ENCODE measurements around the gene SNAP25.

DNA sequence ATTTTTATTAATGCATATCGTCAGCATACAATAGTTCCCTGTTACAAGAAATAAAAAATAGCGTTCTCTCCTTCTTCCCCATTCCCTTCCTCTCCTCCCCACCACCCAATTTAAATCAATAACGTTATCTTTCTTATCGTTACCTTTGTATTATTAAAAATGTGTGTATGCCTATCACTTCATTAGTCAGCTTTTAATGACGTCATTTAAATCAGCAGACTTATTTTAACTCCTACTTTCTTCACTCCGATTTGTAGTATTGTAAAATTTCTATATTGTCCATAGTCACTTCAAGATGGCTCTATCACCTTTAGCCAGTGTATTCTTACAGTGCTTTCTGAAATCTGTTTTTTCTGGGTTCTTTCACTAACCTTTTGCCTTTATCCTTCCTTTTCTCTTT is 126.3 kb downstream of the SNAP25 start:
- TF ChIP-seq RAD21 (IDR thresholded peaks at IDR 0.05; ENCODE audit: insufficient read depth, low read depth, low read length) (no peak), SRF (IDR thresholded peaks at IDR 0.05; ENCODE audit: low read depth in 2 of 2, low read length in 2 of 2) (no peak), RBBP5 (conservative IDR thresholded peaks at IDR 0.05) (no peak), ETV6 (conservative IDR thresholded peaks at IDR 0.05 in 1 of 2, IDR thresholded peaks at IDR 0.05 in 1 of 2; ENCODE audit: borderline replicate concordance in 1 of 2, low read depth in 1 of 2) (no peak), EP300 (IDR thresholded peaks at IDR 0.05; ENCODE audit: borderline replicate concordance in 1 of 2, control insufficient read depth in 1 of 2, low read depth in 2 of 2, low read length in 2 of 2) (no peak), POLR2AphosphoS5 (IDR thresholded peaks at IDR 0.05; ENCODE audit: low read length) (no peak)
- TF ChIP-seq, protein P1, sequence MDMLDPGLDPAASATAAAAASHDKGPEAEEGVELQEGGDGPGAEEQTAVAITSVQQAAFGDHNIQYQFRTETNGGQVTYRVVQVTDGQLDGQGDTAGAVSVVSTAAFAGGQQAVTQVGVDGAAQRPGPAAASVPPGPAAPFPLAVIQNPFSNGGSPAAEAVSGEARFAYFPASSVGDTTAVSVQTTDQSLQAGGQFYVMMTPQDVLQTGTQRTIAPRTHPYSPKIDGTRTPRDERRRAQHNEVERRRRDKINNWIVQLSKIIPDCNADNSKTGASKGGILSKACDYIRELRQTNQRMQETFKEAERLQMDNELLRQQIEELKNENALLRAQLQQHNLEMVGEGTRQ (IDR thresholded peaks at IDR 0.05; ENCODE audit: borderline replicate concordance, low read depth, low read length), result no peak
- TF ChIP-seq, protein P2, sequence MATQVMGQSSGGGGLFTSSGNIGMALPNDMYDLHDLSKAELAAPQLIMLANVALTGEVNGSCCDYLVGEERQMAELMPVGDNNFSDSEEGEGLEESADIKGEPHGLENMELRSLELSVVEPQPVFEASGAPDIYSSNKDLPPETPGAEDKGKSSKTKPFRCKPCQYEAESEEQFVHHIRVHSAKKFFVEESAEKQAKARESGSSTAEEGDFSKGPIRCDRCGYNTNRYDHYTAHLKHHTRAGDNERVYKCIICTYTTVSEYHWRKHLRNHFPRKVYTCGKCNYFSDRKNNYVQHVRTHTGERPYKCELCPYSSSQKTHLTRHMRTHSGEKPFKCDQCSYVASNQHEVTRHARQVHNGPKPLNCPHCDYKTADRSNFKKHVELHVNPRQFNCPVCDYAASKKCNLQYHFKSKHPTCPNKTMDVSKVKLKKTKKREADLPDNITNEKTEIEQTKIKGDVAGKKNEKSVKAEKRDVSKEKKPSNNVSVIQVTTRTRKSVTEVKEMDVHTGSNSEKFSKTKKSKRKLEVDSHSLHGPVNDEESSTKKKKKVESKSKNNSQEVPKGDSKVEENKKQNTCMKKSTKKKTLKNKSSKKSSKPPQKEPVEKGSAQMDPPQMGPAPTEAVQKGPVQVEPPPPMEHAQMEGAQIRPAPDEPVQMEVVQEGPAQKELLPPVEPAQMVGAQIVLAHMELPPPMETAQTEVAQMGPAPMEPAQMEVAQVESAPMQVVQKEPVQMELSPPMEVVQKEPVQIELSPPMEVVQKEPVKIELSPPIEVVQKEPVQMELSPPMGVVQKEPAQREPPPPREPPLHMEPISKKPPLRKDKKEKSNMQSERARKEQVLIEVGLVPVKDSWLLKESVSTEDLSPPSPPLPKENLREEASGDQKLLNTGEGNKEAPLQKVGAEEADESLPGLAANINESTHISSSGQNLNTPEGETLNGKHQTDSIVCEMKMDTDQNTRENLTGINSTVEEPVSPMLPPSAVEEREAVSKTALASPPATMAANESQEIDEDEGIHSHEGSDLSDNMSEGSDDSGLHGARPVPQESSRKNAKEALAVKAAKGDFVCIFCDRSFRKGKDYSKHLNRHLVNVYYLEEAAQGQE (IDR thresholded peaks at IDR 0.05; ENCODE audit: low read depth, low read length), result no peak
